BJ (cell line): Measurements from ENCODE around the gene AGTPBP1. TPM values are rescaled to one million over a fixed set of nuclear protein-coding genes. Genes with fewer than 3 reads are reported as not detected.

Experiments
- CTCF ChIA-PET: fragments of 350-600 bp; formaldehyde crosslinking; extraction: SDS; loops from one replicate; lab custom pipeline; 2021; ENCODE audit warnings: antibody characterized with exemption, inconsistent platforms; lab: Yijun Ruan, JAX
- POLR2A ChIA-PET: fragments of 300-600 bp; sonication (Branson Sonifier 250); formaldehyde crosslinking; extraction: SDS; loops from one replicate; lab custom pipeline; 2021; ENCODE audit warnings: antibody characterized with exemption; lab: Charles Lee
- DNase-seq: peaks from one replicate; pipeline ENCODE4 v3.0.0-alpha.2; 2011; ENCODE audit warnings: low read depth
- H3K27me3 ChIP-seq: 2 replicates; pipeline ENCODE4 v1.6.0; 2011; ENCODE audit warnings: low read length; ENCODE audit not compliant: control insufficient read depth, insufficient read depth
- H3K36me3 ChIP-seq: 2 replicates; pipeline ENCODE4 v1.5.1; 2011; ENCODE audit warnings: low read length; ENCODE audit not compliant: control insufficient read depth, insufficient read depth
- H3K4me3 ChIP-seq: 2 replicates; pipeline ENCODE4 v1.5.1; 2011; ENCODE audit warnings: low read depth, mild to moderate bottlenecking, control low read depth, low read length
- CTCF ChIP-seq: IDR thresholded peaks from 2 replicates; pipeline ENCODE4 v1.5.1; 2011; ENCODE audit warnings: low read depth, mild to moderate bottlenecking, control low read depth, inconsistent platforms, low read length, moderate library complexity; ENCODE audit not compliant: insufficient read depth
- polyA plus RNA-seq: library from polyadenylated mRNA; depleted of rRNA; stranded (reverse); fragments of >200 nt; gene quantifications from 2 replicates; pipeline ENCODE4 v1.2.3, GENCODE V29; 2011

AGTPBP1 gene
- polyA plus RNA-seq, 1 experiment: 2.5 TPM

DNA sequence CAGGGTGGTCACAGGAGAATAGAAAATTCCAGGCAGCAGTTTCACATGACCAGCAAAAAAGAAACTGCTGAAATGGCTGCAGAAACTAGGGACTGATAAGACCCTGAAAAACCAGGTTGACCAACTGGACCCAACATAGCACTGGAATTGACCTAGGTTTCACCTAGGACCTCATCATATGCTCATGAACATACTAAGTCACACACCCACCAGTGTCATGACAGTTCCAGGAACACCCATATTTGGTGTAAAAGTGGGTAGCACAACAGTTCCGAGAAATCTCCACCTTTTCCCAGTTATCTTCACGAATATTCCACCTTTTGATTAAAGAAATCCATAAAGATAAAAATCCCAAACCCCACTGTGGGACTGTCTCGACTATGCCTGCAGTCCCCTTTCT is 182.2 kb downstream of the AGTPBP1 start:
- Histone ChIP-seq H3K4me3 (no peak overlapping the region), H3K36me3 (no peaks in the 10 kb centered on the region), H3K27me3 (no peaks in the 10 kb centered on the region)
- ChIA-PET CTCF (no interaction called here), POLR2A (no interaction called here)
- no peak for DNase-seq
- no peak for TF ChIP-seq CTCF

DNA sequence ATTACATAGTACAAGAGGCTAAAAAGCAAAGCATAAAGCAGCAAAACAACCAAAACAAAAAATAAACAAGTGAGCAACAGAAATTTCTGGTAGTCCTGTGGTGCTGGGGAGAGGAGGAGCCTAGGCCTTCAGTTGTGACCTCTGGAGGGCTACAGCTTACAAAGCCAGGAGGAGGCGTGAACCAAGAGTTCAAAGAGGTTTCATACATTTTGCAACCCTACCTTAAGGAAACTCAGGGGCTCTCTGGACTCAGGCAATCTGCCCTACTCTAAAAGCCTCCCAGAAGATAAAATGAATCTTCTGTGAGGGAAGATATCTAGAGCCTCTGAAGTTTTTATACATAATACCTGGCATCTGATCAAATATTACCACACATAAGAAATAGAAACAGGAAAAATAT is 187.4 kb downstream of the AGTPBP1 start:
- Histone ChIP-seq H3K36me3 (no peaks in the 10 kb centered on the region), H3K27me3 (no peaks in the 10 kb centered on the region), H3K4me3 (no peak overlapping the region)
- no peak for DNase-seq
- ChIA-PET CTCF (no interaction called here), POLR2A (no interaction called here)
- TF ChIP-seq CTCF: no peak

GRCh38 chr9:85553475-85553874 is 188.3 kb downstream of the AGTPBP1 start:
- no peak for DNase-seq
- Histone ChIP-seq H3K4me3 (no peak overlapping the region), H3K27me3 (no peaks in the 10 kb centered on the region), H3K36me3 (no peaks in the 10 kb centered on the region)
- POLR2A ChIA-PET: no interaction called here
- CTCF ChIA-PET: no interaction called here
- no peak for TF ChIP-seq CTCF

DNA sequence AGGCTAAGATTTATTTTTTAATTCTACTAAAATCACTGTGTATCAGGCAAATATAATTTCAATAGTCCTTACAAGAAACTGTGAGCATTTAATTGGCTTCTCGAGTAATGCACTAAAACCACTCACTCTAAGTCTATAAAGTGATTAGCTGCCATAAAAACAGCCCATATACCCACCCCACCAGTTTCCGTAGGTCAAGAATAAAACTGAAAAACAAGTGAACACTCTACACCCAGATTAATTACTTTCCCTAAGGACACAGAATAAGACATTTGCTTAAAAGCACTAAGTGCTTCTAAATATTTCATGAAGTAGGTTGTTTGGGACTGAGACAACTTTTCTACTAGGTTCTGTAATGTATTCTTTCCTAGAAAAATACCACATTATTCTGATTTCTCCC is 194.2 kb downstream of the AGTPBP1 start:
- ChIA-PET POLR2A (no interaction called here), CTCF (no interaction called here)
- no peak for DNase-seq
- Histone ChIP-seq H3K4me3 (no peak overlapping the region), H3K27me3 (no peaks in the 10 kb centered on the region), H3K36me3 (no peaks in the 10 kb centered on the region)
- no peak for TF ChIP-seq CTCF

- Histone ChIP-seq H3K4me3 (no peak overlapping the region), H3K27me3 (no peaks in the 10 kb centered on the region), H3K36me3 (no peaks in the 10 kb centered on the region)
- ChIA-PET CTCF (no interaction called here), POLR2A (no interaction called here)
- TF ChIP-seq CTCF: no peak
- no peak for DNase-seq
These were observed 198.6 kb downstream of the AGTPBP1 start for GRCh38 chr9:85543196-85543595.
